ENCODE results near the gene RPS24.
A peak's percentile ranks its signal among the peaks of the same experiment; 100 is the strongest.

Gene RPS24

DNA sequence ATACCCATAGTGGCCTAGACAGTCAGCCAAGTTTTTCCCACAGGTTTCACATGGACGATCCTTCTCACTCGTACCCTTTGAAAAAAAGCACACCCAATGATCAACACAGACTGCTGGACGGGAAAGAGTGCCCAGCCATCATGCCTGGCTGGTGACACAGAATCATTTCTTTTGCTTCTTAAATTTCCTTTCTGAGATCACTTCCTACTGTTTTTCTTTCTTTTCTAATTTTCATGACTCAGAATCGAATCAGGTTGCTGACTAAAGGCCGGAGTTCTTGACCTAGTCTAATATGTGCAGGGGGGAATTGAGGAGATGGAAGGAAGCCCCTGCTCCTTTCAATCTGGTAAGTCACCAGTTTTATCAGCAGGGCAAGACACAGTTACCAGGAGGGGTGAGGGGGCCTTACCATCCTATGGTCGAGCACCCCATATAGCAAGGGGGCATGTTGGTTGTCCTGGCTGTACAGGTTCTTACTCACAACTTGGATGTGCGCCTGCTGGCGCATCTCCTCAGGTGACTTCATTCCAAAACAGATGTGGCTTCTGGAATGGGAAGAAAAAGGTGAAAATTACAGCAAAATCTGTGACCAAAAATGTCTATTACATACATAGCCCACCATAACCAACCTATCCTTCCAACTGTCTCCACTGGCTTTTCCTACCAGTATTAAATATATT is 7.8 kb upstream of the RPS24 start:
- peak; percentile 74 for DNase-seq (ENCODE audit: low spot score)
- no peak for FAIRE-seq

- DNase-seq (ENCODE audit: low spot score) (peak; percentile 17), FAIRE-seq (no peak)
Observed at GRCh38 chr10:78028438-78029268, 5.0 kb upstream of the RPS24 start.

DNA sequence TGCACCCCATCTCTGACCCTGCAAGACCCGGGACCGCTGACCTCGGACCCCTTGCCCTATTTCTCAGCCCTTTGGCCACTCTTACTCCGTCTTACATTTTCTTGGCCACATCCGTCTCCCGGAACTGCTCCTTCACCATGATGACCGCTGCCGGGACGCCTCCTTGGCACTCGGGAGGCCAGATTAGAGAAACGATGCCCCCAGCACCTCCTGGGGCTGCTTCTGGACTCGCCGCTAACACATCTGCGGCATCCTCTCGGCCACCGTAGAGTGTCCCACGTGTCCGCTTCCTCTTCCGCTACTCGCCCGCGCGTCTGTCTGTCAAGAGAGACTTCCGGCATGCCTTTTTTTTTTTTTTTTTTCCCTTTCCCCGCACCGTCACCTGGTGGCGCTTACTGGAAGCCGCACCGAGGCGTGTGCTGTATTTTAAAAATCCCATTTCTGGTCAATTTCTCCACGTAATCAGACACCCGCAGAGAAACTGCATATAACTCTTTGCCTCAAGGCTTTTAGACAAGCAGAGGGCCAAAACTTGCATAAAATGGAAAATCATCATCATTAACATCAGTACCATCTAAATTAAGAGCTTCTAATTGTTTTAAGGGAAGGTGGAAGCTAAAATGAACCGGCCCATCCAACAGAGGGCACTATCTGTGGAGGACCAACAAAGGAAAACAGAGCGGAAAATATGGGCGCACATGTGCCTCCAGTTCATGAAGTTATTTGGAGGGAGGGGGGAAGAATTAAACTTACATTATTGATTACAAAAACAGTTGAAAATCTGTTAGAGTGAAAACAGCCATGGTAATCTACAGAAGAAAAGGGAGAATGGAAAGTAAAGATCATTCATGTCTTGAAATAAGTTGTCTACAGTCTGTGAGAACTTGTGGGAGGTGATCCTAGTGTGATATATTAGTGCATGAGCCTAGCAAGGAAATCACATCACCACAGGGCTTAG is 4.1 kb upstream of the RPS24 start, which contains the start of gene POLR3A:
TSS of gene POLR3A (minus strand) at position 247 of the 958 bp plus-strand sequence. CDS start at position 139, 108 bp downstream.
- FAIRE-seq, result peak; percentile 60
- DNase-seq (ENCODE audit: low spot score), result peak; percentile 92

DNA sequence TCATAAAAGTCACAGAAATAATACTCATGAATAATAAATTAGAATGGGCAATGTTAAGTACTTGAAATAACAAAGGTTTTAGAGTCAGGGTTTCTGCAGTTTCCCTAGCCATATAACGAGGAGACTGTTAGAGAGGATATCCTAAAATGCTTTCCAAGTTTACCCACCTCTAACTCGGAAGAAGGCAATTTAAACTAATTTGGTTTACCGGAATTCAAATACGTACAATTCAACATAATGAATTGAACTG is 351 bp upstream of the RPS24 start:
- FAIRE-seq (no peak), DNase-seq (ENCODE audit: low spot score) (no peak)

GRCh38 chr10:78035025-78035424 is 1.4 kb downstream of the RPS24 start:
- FAIRE-seq (no peak), DNase-seq (ENCODE audit: low spot score) (no peak)

GRCh38 chr10:78035437-78035836 is 1.8 kb downstream of the RPS24 start:
- FAIRE-seq (no peak), DNase-seq (ENCODE audit: low spot score) (no peak)

GRCh38 chr10:78035933-78036583 is 2.4 kb downstream of the RPS24 start:
- no peak for DNase-seq (ENCODE audit: low spot score)
- no peak for FAIRE-seq

- DNase-seq (ENCODE audit: low spot score) (no peak), FAIRE-seq (no peak)
Observed at GRCh38 chr10:78038105-78038504, 4.4 kb downstream of the RPS24 start.

- no peak for FAIRE-seq
- no peak for DNase-seq (ENCODE audit: low spot score)
Observed at GRCh38 chr10:78038791-78039547, 5.3 kb downstream of the RPS24 start.

- DNase-seq (ENCODE audit: low spot score) (no peak), FAIRE-seq (no peak)
Observed at GRCh38 chr10:78039743-78040142, 6.1 kb downstream of the RPS24 start.

GRCh38 chr10:78041170-78042057 is 7.8 kb downstream of the RPS24 start:
- FAIRE-seq (no peak), DNase-seq (ENCODE audit: low spot score) (no peak)

DNA sequence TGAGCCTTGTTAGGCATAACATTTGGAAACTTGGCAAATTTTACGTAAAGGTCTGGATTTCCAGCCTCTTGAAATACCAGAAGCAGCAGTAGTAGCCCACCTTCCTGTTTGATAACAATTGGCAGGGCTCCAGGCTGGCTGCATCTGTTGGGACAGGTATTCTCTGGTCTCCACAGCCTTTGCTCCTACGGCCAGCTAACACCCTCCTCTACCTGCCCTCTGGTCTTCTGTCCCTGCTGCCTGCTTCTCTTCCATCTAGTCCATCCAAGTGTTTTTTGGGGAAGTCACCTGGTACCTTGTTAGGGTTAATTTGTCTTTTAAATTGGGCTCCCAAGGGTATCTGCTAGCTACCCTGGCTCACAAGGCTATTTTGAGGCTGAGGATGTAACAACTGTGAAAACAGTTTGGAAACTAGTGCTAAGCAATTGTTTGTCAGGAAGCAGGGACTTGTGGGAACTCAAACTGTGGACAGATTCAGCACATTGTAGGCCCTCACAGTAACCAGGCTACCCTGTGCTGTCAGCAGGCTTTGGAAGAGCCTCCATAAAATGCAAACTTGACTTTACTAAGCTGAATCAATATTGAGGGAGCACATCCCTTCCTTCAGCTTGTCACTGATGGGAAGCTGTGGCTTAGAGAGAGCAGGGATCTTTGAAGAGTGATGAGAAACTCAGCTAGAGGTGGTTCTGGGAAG is 8.5 kb downstream of the RPS24 start:
- no peak for DNase-seq (ENCODE audit: low spot score)

GRCh38 chr10:78042752-78043104 is 9.1 kb downstream of the RPS24 start:
- FAIRE-seq, result no peak
- no peak for DNase-seq (ENCODE audit: low spot score)

More for the DNA sequence above, 8.5 kb downstream of the RPS24 start:
- FAIRE-seq, result no peak

GRCh38 chr10:78044179-78044578 is 10.5 kb downstream of the RPS24 start:
- DNase-seq (ENCODE audit: low spot score) (no peak), FAIRE-seq (no peak)

- DNase-seq (ENCODE audit: low spot score) (no peak), FAIRE-seq (no peak)
Observed at GRCh38 chr10:78044699-78045098, 11.0 kb downstream of the RPS24 start.

- no peak for DNase-seq (ENCODE audit: low spot score)
- no peak for FAIRE-seq
Observed at GRCh38 chr10:78045237-78045636, 11.6 kb downstream of the RPS24 start.

GRCh38 chr10:78045856-78046255 is 12.2 kb downstream of the RPS24 start:
- DNase-seq (ENCODE audit: low spot score) (no peak), FAIRE-seq (no peak)

- FAIRE-seq, result no peak
- DNase-seq (ENCODE audit: low spot score), result no peak
Observed at GRCh38 chr10:78046711-78047269, 13.1 kb downstream of the RPS24 start.

Data from RCC 7860 (cell line).